NB4 (cell line): ENCODE results near the gene INPP4A.
A peak's percentile ranks its signal among the peaks of the same experiment; 100 is the strongest.

ENCODE experiments used
- DNase-seq: peaks from one replicate; pipeline ENCODE4 v3.0.0; 2010; ENCODE audit warnings: low read depth
- H3K4me3 ChIP-seq: one replicate; pipeline ENCODE4 v1.5.1; 2011; ENCODE audit warnings: mild to moderate bottlenecking, low read depth, low read length, moderate library complexity
- CTCF ChIP-seq: IDR thresholded peaks from one replicate; pipeline ENCODE4 v1.5.1; 2012; ENCODE audit warnings: low read depth, low read length
- MAX ChIP-seq: IDR thresholded peaks from 2 replicates; pipeline ENCODE4 v1.6.1; 2011; ENCODE audit warnings: low read depth, low read length
- MYC ChIP-seq: IDR thresholded peaks from 2 replicates; pipeline ENCODE4 v1.6.1; 2011; ENCODE audit warnings: low read depth, low read length
- POLR2A ChIP-seq: IDR thresholded peaks from 2 replicates; pipeline ENCODE4 v1.6.1; 2011; ENCODE audit warnings: mild to moderate bottlenecking; ENCODE audit not compliant: insufficient read length; ENCODE audit errors: extremely low read depth

Gene INPP4A

GRCh38 chr2:98457045-98457696 lies 12.5 kb downstream of the INPP4A start:
- no peak overlapping the region for H3K4me3 ChIP-seq
- no peak for DNase-seq
- TF ChIP-seq MYC: no peak
- TF ChIP-seq MAX: no peak
- TF ChIP-seq POLR2A: no peak
- TF ChIP-seq CTCF: no peak

DNA sequence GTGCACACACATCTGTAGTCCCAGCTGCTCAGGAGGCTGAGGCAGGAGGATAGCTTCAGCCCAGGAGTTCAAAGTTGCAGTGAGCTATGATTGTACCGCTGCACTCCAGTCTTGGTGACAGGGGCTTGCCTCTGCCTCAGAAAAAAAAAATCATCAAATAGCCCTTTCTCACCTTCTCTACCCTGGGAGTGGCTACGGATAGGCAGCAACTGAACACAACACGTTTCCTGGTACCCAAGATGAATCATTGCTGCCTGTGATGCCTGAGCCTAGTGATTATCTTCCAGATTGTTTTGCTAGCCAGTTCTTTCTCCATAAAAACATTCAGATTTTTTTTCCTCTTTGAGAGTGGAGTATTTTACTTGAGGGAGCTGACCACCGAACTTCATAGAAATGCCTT lies 13.5 kb downstream of the INPP4A start:
- H3K4me3 ChIP-seq: no peak overlapping the region
- DNase-seq: peak; percentile 2
- TF ChIP-seq CTCF: no peak
- TF ChIP-seq MAX: no peak
- TF ChIP-seq POLR2A: no peak
- TF ChIP-seq MYC: no peak

- no peak overlapping the region for H3K4me3 ChIP-seq
- DNase-seq: no peak
- TF ChIP-seq POLR2A (no peak), MYC (no peak)
These were observed 14.2 kb downstream of the INPP4A start for GRCh38 chr2:98458667-98459380.

- TF ChIP-seq POLR2A (no peak), CTCF (no peak), MAX (no peak), MYC (no peak)
- no peak overlapping the region for H3K4me3 ChIP-seq
- peak; percentile 64 for DNase-seq
These were observed 15.0 kb downstream of the INPP4A start for GRCh38 chr2:98459496-98460175.

- no peak overlapping the region for H3K4me3 ChIP-seq
- no peak for TF ChIP-seq CTCF
- no peak for TF ChIP-seq MYC
- no peak for TF ChIP-seq MAX
- no peak for TF ChIP-seq POLR2A
- peak; percentile 44 for DNase-seq
These were observed 16.2 kb downstream of the INPP4A start for GRCh38 chr2:98460573-98461497.
